ENCODE data around the gene PNMA6E. TPM values are rescaled to one million over a fixed set of nuclear protein-coding genes. Genes with fewer than 3 reads are reported as not detected.
A peak's percentile ranks its signal among the peaks of the same experiment; 100 is the strongest.

PNMA6E gene
- total and polyA plus RNA-seq, 9 of the 15 experiments (the other 6 are each of a cell fraction or from before 2014, with no cell fraction given), result 0.03 TPM; not detected in 8

GRCh38 chrX:153411255-153411987, 10.3 kb upstream of the PNMA6E start, which contains the start of gene ZFP92 (continued):
- TF ChIP-seq TAF15 (IDR thresholded peaks at IDR 0.05; ENCODE audit: low read depth, low read length), result no peak
- TF ChIP-seq ZNF644 (tag; IDR thresholded peaks at IDR 0.05; ENCODE audit: low read depth), result no peak
- TF ChIP-seq MCM5 (IDR thresholded peaks at IDR 0.05; ENCODE audit: low read depth), result no peak
- TF ChIP-seq, protein P1, sequence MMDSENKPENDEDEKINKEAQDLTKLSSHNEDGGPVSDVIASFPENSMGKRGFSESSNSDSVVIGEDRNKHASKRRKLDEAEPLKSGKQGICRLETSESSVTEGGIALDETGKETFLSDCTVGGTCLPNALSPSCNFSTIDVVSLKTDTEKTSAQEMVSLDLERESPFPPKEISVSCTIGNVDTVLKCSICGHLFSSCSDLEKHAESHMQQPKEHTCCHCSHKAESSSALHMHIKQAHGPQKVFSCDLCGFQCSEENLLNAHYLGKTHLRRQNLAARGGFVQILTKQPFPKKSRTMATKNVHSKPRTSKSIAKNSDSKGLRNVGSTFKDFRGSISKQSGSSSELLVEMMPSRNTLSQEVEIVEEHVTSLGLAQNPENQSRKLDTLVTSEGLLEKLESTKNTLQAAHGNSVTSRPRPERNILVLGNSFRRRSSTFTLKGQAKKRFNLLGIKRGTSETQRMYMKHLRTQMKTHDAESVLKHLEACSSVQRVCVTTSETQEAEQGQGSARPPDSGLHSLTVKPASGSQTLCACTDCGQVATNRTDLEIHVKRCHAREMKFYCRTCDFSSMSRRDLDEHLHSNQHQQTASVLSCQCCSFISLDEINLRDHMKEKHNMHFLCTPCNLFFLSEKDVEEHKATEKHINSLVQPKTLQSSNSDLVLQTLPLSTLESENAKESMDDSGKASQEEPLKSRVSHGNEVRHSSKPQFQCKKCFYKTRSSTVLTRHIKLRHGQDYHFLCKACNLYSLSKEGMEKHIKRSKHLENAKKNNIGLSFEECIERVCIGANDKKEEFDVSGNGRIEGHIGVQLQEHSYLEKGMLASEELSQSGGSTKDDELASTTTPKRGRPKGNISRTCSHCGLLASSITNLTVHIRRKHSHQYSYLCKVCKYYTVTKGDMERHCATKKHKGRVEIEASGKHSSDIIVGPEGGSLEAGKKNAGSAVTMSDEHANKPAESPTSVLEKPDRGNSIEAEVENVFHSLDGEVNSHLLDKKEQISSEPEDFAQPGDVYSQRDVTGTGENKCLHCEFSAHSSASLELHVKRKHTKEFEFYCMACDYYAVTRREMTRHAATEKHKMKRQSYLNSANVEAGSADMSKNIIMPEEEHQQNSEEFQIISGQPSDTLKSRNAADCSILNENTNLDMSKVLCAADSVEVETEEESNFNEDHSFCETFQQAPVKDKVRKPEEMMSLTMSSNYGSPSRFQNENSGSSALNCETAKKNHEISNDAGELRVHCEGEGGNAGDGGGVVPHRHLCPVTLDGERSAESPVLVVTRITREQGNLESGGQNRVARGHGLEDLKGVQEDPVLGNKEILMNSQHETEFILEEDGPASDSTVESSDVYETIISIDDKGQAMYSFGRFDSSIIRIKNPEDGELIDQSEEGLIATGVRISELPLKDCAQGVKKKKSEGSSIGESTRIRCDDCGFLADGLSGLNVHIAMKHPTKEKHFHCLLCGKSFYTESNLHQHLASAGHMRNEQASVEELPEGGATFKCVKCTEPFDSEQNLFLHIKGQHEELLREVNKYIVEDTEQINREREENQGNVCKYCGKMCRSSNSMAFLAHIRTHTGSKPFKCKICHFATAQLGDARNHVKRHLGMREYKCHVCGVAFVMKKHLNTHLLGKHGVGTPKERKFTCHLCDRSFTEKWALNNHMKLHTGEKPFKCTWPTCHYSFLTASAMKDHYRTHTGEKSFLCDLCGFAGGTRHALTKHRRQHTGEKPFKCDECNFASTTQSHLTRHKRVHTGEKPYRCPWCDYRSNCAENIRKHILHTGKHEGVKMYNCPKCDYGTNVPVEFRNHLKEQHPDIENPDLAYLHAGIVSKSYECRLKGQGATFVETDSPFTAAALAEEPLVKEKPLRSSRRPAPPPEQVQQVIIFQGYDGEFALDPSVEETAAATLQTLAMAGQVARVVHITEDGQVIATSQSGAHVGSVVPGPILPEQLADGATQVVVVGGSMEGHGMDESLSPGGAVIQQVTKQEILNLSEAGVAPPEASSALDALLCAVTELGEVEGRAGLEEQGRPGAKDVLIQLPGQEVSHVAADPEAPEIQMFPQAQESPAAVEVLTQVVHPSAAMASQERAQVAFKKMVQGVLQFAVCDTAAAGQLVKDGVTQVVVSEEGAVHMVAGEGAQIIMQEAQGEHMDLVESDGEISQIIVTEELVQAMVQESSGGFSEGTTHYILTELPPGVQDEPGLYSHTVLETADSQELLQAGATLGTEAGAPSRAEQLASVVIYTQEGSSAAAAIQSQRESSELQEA (IDR thresholded peaks at IDR 0.05; ENCODE audit: low read depth), result no peak
- no peak for TF ChIP-seq U2AF2 (optimal IDR thresholded peaks at IDR 0.05; ENCODE audit: low read depth, low read length)
- TF ChIP-seq LARP7 (IDR thresholded peaks at IDR 0.05), result no peak
- no peak for TF ChIP-seq JUN (IDR thresholded peaks at IDR 0.05; ENCODE audit: borderline replicate concordance, low read depth, low read length)
- no peak for TF ChIP-seq JUN (CRISPR knock-in tag; IDR thresholded peaks at IDR 0.05; ENCODE audit: borderline replicate concordance)
- no peak for TF ChIP-seq SP2 (IDR thresholded peaks at IDR 0.05; ENCODE audit: extremely low read depth, low read depth, low read length, poor library complexity, severe bottlenecking)
- peak; percentile 66; the same call in 1 of the 2 replicates for TF ChIP-seq ZNF592 (IDR thresholded peaks at IDR 0.05)
- no peak for TF ChIP-seq HDAC8 (tag; IDR thresholded peaks at IDR 0.05)
- no peak for TF ChIP-seq CEBPB (tag; IDR thresholded peaks at IDR 0.05)
- TF ChIP-seq SMARCA5 (IDR thresholded peaks at IDR 0.05), result no peak
- peak; percentile 69 for TF ChIP-seq RBFOX2 (IDR thresholded peaks at IDR 0.05; ENCODE audit: low read depth, low read length)
- TF ChIP-seq ZNF212 (CRISPR knock-in tag; IDR thresholded peaks at IDR 0.05), result no peak
- no peak for TF ChIP-seq GATAD2A (IDR thresholded peaks at IDR 0.05)
- TF ChIP-seq ZNF511 (CRISPR knock-in tag; IDR thresholded peaks at IDR 0.05), result no peak

All from K562 (cell line).